Measurements from ENCODE around the gene SPON2.

GRCh38 chr4:1168191-1169101 lies 3.9 kb downstream of the SPON2 start:
- no peak for TF ChIP-seq ZFP3 (CRISPR knock-in tag; IDR thresholded peaks at IDR 0.05)
- no peak for TF ChIP-seq SNAI2 (CRISPR knock-in tag; IDR thresholded peaks at IDR 0.05)
- TF ChIP-seq CSRNP3 (CRISPR knock-in tag; IDR thresholded peaks at IDR 0.05): no peak
